Smooth muscle cell (in vitro differentiated cells): Measurements from ENCODE around the gene CDCA7. TPM values are rescaled to one million over a fixed set of nuclear protein-coding genes. Genes with fewer than 3 reads are reported as not detected.

Source experiments
- DNase-seq: peaks from one replicate; lab custom pipeline; 2025; ENCODE audit not compliant: unreplicated experiment; lab: John Stamatoyannopoulos, UW
- H2AFZ ChIP-seq: fragments of 200-600 bp; sonication (generic); 2 replicates; pipeline ENCODE4 v1.6.0; 2016; ENCODE audit warnings: antibody characterized with exemption, low read depth, mild to moderate bottlenecking
- H3F3A ChIP-seq: fragments of 200-600 bp; sonication (generic); 2 replicates; pipeline ENCODE4 v1.6.0; 2017; ENCODE audit warnings: antibody characterized with exemption, low read depth
- H3K27ac ChIP-seq: fragments of 200-600 bp; sonication (generic); 2 replicates; pipeline ENCODE4 v1.5.1; 2016; ENCODE audit warnings: low read depth, mild to moderate bottlenecking
- H3K27me3 ChIP-seq: fragments of 200-600 bp; sonication (generic); 2 replicates; pipeline ENCODE4 v1.6.1; 2016; ENCODE audit warnings: low read depth, mild to moderate bottlenecking
- H3K36me3 ChIP-seq: fragments of 200-600 bp; sonication (generic); 2 replicates; pipeline ENCODE4 v1.5.1; 2016; ENCODE audit warnings: low read depth
- H3K4me1 ChIP-seq: fragments of 200-600 bp; sonication (generic); 2 replicates; pipeline ENCODE4 v1.5.1; 2016; ENCODE audit warnings: low read depth
- H3K4me2 ChIP-seq: fragments of 200-600 bp; sonication (generic); 2 replicates; pipeline ENCODE4 v1.6.0; 2016; ENCODE audit warnings: mild to moderate bottlenecking
- H3K4me3 ChIP-seq: fragments of 200-600 bp; sonication (generic); 2 replicates; pipeline ENCODE4 v1.5.1; 2016; ENCODE audit warnings: mild to moderate bottlenecking
- H3K79me2 ChIP-seq: fragments of 200-600 bp; sonication (generic); 2 replicates; pipeline ENCODE4 v1.6.0; 2016; ENCODE audit warnings: low read depth, mild to moderate bottlenecking
- H3K9ac ChIP-seq: fragments of 200-600 bp; sonication (generic); 2 replicates; pipeline ENCODE4 v1.6.0; 2016; ENCODE audit warnings: low read depth
- H3K9me3 ChIP-seq: fragments of 200-600 bp; sonication (generic); replicated peaks from 2 replicates; pipeline ENCODE4 v1.5.1; 2016; ENCODE audit warnings: low read depth
- H4K20me1 ChIP-seq: fragments of 200-600 bp; sonication (generic); 2 replicates; pipeline ENCODE4 v1.6.0; 2016; ENCODE audit warnings: low read depth
- CTCF ChIP-seq: fragments of 200-600 bp; sonication (generic); IDR thresholded peaks from 2 replicates; pipeline ENCODE4 v1.5.1; 2017; ENCODE audit warnings: borderline replicate concordance, mild to moderate bottlenecking, antibody characterized with exemption; ENCODE audit not compliant: insufficient read depth, poor library complexity, severe bottlenecking
- WGBS: methylation state at CpG from one replicate; pipeline ENCODE4 v1.1.7; 2016; ENCODE audit warnings: low lambda C conversion rate; 5-methylcytosine and 5-hydroxymethylcytosine counted together
- polyA plus RNA-seq: library from polyadenylated mRNA; unstranded; fragments of >200 nt; fragmentation: Nextera tagmentation; extraction: Ambion mirVana; gene quantifications from 2 replicates; pipeline ENCODE4 v1.2.1, GENCODE V29; 2016
- total RNA-seq: library from RNA; depleted of rRNA; stranded (reverse); fragments of >200 nt; gene quantifications from 2 replicates; pipeline ENCODE4 v1.2.3, GENCODE V29; 2014

CDCA7 gene
- total and polyA plus RNA-seq, 2 experiments from 2014 or later, result 2.7 to 7.3 TPM

- H3K27ac ChIP-seq, result no peak overlapping the region
- no peak for TF ChIP-seq CTCF
- H3K4me2 ChIP-seq, result no peak overlapping the region
- no peaks in the 10 kb centered on the region for H4K20me1 ChIP-seq
- H3K4me3 ChIP-seq, result no peak overlapping the region
- no peaks in the 10 kb centered on the region for H3F3A ChIP-seq
- H2AFZ ChIP-seq, result no peak overlapping the region
- no peaks in the 10 kb centered on the region for H3K36me3 ChIP-seq
- 91% methylated on average over 10 of the region's 10 CpGs for WGBS
- peaks cover 5% of the 10 kb centered on the region for H3K4me1 ChIP-seq
- no peaks in the 10 kb centered on the region for H3K79me2 ChIP-seq
- no peaks in the 10 kb centered on the region for H3K9me3 ChIP-seq
- no peaks in the 10 kb centered on the region for H3K27me3 ChIP-seq
- no peak for DNase-seq
- H3K9ac ChIP-seq, result no peak overlapping the region
Measured at GRCh38 chr2:173386738-173387065, 32.0 kb downstream of the CDCA7 start.

- WGBS, result 85% methylated on average over 5 of the region's 5 CpGs
- no peak for TF ChIP-seq CTCF
Measured at GRCh38 chr2:173387079-173387478, 32.4 kb downstream of the CDCA7 start.

GRCh38 chr2:173387660-173388059, 33.0 kb downstream of the CDCA7 start:
- Histone ChIP-seq H3K4me3 (no peak overlapping the region), H3K27ac (no peak overlapping the region)
- no peak for TF ChIP-seq CTCF

More at GRCh38 chr2:173387079-173387478, 32.4 kb downstream of the CDCA7 start:
- no peaks in the 10 kb centered on the region for H3K36me3 ChIP-seq
- H3K9ac ChIP-seq, result no peak overlapping the region
- no peaks in the 10 kb centered on the region for H3K27me3 ChIP-seq
- no peak overlapping the region for H2AFZ ChIP-seq
- H4K20me1 ChIP-seq, result no peaks in the 10 kb centered on the region
- DNase-seq, result no peak
- H3K4me3 ChIP-seq, result no peak overlapping the region
- H3K9me3 ChIP-seq, result no peaks in the 10 kb centered on the region
- no peaks in the 10 kb centered on the region for H3K79me2 ChIP-seq
- H3K4me2 ChIP-seq, result no peak overlapping the region
- no peaks in the 10 kb centered on the region for H3F3A ChIP-seq
- no peak overlapping the region for H3K27ac ChIP-seq
- peaks cover 5% of the 10 kb centered on the region for H3K4me1 ChIP-seq

GRCh38 chr2:173388795-173389194, 34.1 kb downstream of the CDCA7 start:
- Histone ChIP-seq H3K36me3 (no peaks in the 10 kb centered on the region), H3F3A (no peaks in the 10 kb centered on the region), H3K4me1 (peaks cover 12% of the 10 kb centered on the region), H2AFZ (no peak overlapping the region), H3K9me3 (no peaks in the 10 kb centered on the region), H3K4me2 (no peak overlapping the region), H4K20me1 (no peaks in the 10 kb centered on the region), H3K27me3 (no peaks in the 10 kb centered on the region), H3K27ac (no peak overlapping the region), H3K4me3 (no peak overlapping the region), H3K79me2 (no peaks in the 10 kb centered on the region), H3K9ac (no peak overlapping the region)
- TF ChIP-seq CTCF, result no peak
- no peak for DNase-seq
- 71% methylated on average over 2 of the region's 2 CpGs for WGBS

More at GRCh38 chr2:173387660-173388059, 33.0 kb downstream of the CDCA7 start:
- H2AFZ ChIP-seq, result no peak overlapping the region
- H3K27me3 ChIP-seq, result no peaks in the 10 kb centered on the region
- peaks cover 5% of the 10 kb centered on the region for H3K4me1 ChIP-seq
- 94% methylated on average over 3 of the region's 3 CpGs for WGBS
- no peak for DNase-seq
- no peaks in the 10 kb centered on the region for H3K36me3 ChIP-seq
- H3K9ac ChIP-seq, result no peak overlapping the region
- no peak overlapping the region for H3K4me2 ChIP-seq
- no peaks in the 10 kb centered on the region for H3F3A ChIP-seq
- H4K20me1 ChIP-seq, result no peaks in the 10 kb centered on the region
- H3K79me2 ChIP-seq, result no peaks in the 10 kb centered on the region
- no peaks in the 10 kb centered on the region for H3K9me3 ChIP-seq
